GM21825 (cell line): ENCODE data around the gene RPL35A.
"Not testable (repeated sequence)": the region's sequence is repeated elsewhere in the genome, so short reads cannot be mapped to it uniquely, and the experiment has no call there.

Experiments
- ATAC-seq: cut with Tn5 transposase; IDR thresholded peaks from one replicate; pipeline ENCODE4 v1.9.1; 2021; ENCODE audit warnings: mild to moderate bottlenecking, moderate library complexity; ENCODE audit not compliant: unreplicated experiment

RPL35A gene

GRCh38 chr3:197951392-197951990 is 1.5 kb downstream of the RPL35A start:
- ATAC-seq, result no peak

- no peak for ATAC-seq
Measured at GRCh38 chr3:197952440-197952839, 2.5 kb downstream of the RPL35A start.

- no peak for ATAC-seq
Measured at GRCh38 chr3:197953325-197953724, 3.3 kb downstream of the RPL35A start.

- ATAC-seq, result no peak
Measured at GRCh38 chr3:197953881-197954280, 3.9 kb downstream of the RPL35A start.

- ATAC-seq, result no peak
Measured at GRCh38 chr3:197955892-197956477, 6.0 kb downstream of the RPL35A start.

- no peak for ATAC-seq
Measured at GRCh38 chr3:197956626-197956988, 6.6 kb downstream of the RPL35A start.

- no peak for ATAC-seq
Measured at GRCh38 chr3:197957790-197958133, 7.8 kb downstream of the RPL35A start.

GRCh38 chr3:197958346-197958745 is 8.4 kb downstream of the RPL35A start:
- ATAC-seq, result no peak

- not testable (repeated sequence) for ATAC-seq
Measured at GRCh38 chr3:197958848-197959247, 8.9 kb downstream of the RPL35A start.

- no peak for ATAC-seq
Measured at GRCh38 chr3:197959500-197959890, 9.5 kb downstream of the RPL35A start.

- ATAC-seq, result peak; percentile 98
Measured at GRCh38 chr3:197959891-197960693, 10.1 kb downstream of the RPL35A start, which contains the start of gene LMLN. Gene LMLN (plus strand): TSS chr3:197960217. CDS start chr3:197960246, 29 bp downstream.

GRCh38 chr3:197960694-197961581 is 10.9 kb downstream of the RPL35A start:
- ATAC-seq, result no peak

- ATAC-seq, result no peak
Measured at GRCh38 chr3:197961582-197961945, 11.6 kb downstream of the RPL35A start.

- ATAC-seq, result no peak
Measured at GRCh38 chr3:197963019-197963637, 13.1 kb downstream of the RPL35A start.

GRCh38 chr3:197967337-197967989 is 17.5 kb downstream of the RPL35A start:
- ATAC-seq, result not testable (repeated sequence)

- ATAC-seq, result no peak
Measured at GRCh38 chr3:197970588-197970987, 20.6 kb downstream of the RPL35A start.

GRCh38 chr3:197974016-197974415 is 24.0 kb downstream of the RPL35A start:
- no peak for ATAC-seq

- no peak for ATAC-seq
Measured at GRCh38 chr3:197975311-197975710, 25.3 kb downstream of the RPL35A start.

- ATAC-seq, result no peak
Measured at GRCh38 chr3:197983076-197983475, 33.1 kb downstream of the RPL35A start.

- ATAC-seq, result no peak
Measured at GRCh38 chr3:197989651-197990050, 39.7 kb downstream of the RPL35A start.
